Stimulated activated CD4-positive, alpha-beta T cell treated with anti-CD3 and anti-CD28 coated beads, Interleukin-4, amount 100 ng/mL, for 48 hours (primary cell): ENCODE data around the gene GPC6.

ENCODE experiments used
- DNase-seq, 2 donors: peaks; one replicate each; pipeline ENCODE4 v3.0.0-alpha.2; 2020; ENCODE audit warnings: low read depth in 2 of 2

The GPC6 gene

DNA sequence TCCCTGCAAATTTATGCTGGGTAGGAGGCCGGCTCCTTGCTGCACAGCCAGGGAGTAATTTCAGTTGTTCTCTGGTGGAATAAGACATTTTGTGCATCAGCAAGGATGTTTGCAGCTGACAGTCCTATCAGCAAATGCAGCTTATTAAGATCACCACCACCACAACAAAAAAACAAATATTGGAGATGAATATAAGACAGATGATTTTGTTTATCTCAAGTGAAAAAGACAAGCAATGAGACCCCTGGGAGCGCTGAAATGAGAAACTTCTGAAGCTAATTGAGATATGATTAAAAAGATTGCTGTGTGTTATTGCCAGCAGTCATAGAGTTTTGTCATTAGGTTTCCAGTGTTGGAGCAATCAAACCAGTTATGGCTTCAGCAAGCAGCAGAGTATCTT is 505.6 kb downstream of the GPC6 start:
- no peak for DNase-seq

DNA sequence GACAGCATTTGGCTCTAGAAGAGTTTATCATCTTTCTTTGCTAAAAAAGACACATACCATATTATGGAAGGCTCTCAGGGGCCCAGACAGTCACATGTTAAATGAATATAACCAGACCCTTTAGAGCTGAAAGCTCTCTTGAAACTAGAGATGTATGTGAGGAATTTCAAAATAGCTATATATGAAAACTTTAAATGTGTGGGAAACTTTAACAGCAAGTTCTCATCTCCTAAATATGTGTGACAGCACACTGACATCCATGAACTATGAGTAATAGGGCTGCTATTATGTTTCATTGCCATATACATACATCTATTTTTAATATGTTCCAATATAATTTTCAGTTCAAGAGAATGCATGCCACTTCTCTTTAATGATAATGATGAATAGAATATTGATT is 509.5 kb downstream of the GPC6 start:
- no peak for DNase-seq

DNA sequence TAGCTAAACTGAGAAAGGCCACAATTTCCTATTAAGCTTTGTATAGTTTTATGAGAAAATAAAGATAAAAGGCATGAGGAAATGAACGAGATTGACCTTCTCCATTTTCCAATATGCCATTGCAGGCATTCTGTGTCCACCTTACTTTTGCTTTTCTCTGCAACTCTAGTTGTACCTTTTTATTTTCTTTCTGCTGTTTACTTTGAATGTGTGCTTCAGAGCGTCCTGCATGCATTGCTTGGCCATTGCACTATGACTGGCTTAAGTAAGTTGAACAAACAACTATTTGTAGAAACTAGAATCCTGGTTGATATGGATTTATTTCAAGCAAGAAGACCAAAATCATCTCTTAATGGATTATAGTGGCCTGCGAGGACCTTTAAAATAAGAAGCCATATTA is 510.3 kb downstream of the GPC6 start:
- DNase-seq, result no peak

DNA sequence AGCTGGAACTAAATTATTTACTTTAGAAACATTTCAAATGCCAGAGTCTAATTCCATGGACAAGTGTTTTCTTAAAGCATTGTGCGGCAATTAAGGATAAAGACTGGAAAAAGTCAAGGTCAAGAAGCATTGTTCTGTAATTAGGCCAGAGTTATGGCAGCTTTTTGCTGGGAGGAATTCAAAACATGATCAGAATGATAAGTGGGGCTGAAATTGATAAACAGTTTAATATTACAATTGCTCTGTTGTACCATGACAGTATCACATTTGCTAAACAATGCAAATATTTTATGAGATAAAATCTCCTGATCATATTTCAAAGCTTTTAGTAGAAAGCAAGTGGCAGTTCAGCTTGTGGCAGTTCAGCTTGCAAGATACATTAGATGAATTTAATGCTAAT is 513.7 kb downstream of the GPC6 start:
- DNase-seq, result no peak

DNA sequence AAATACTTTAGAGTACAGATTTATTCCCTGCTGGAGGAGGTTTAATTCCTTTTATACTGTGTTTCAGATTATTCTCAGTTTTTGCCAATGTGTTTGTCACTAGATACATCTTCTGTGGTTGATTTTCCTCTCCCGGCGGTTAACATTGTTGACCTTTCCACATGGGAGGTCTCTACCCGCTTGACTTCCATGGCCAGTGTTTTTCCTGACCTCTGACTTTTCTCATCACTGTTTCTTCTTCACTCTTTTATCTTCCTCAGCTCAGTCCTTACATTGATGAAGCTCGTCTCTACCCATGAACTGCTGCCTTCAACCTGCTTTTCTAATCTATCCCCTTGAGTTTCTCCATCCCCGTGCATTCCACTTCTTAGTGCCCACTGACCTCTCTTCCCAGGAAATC is 517.4 kb downstream of the GPC6 start:
- DNase-seq, result no peak

DNA sequence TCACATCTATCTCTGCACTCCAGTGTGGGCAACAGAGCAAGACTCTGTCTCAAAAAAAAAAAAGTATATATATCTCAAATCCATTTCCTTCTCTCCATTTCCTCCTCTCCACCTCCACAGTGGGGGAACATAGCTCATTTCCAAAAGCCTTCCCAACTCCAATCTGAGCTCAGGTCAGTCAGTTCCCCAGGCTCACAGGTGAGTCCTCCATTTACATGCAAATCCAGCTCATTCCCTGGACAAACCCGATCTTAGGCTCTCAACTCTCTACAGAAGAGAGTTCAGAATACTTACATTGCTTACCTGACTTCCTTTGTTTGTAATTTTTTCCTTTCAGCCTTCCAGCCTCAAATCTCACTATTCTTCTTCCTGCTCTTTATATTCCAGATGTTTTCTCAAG is 518.3 kb downstream of the GPC6 start:
- no peak for DNase-seq

DNA sequence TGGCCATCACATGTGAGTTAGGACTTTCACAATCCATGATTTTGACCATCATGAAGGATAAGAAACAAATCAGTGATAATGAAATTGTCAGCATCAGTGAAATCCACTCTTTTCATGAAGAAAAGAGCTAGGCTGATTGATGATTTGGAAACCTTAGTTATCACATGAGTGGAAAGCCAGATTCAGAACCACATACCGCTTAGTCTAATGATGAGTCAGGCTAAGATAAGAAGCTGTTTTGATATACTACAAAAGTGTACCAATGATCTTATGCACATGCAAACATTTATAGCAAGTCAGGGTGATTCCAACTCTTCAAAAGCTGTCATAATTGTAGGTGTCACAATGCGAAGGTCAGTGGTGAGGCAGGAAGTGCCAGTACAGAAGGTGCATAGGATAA is 519.3 kb downstream of the GPC6 start:
- no peak for DNase-seq

DNA sequence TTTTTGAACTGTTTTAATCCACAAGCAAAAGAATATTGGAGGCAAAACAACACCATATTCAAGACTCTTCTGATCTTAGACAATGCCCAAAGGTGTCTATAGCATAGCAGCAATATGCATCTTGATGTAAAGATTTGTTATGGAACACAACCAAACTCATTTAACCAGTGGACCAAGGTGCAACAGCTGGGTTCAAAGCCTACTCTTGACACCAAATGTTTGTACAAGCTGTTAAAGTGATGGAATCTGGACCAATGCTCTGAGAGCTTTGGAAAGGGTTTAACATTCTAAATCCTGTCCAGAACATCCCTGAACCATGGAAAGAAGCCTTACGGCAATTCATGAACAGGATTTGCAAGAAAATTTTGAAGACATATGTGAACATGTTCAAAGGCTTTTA is 520.0 kb downstream of the GPC6 start:
- DNase-seq, result no peak

DNA sequence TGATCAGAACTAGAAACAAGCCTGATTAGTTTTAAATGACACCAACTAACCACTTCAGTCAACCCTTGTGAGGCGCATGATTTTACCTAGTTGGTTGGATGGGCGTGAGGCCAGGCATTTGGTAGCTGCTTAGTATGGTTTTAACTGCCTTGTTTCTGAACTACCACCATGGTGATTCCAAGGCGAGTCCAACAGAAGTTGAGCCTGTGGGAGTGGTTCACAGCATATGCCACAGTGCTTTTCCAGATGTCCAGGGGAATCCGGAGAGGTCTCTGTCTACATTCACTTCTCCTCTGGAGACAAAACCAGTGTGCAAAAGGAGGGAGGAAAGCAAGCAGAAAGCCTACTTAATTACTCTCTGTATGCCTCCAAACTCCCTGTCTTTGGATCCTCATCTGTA is 524.1 kb downstream of the GPC6 start:
- DNase-seq, result no peak

DNA sequence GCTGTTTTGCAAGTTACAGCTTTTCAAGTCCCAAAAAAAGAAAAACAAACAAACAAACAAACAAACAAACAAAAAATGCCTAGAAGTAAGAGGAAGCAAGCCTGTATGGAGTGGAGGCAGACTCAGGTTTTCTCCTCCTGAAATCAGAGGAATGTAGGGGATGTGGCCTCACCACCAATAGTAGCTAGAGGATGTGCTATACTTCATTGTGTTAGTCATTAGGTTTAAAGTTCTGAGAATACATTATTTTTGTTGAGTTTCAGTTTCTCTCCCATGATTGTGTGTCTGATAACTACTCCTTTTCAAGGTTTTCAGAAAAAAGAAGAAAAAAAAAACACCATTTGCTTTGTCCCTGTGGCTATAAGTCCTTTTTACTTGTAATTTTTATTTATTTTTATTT is 524.5 kb downstream of the GPC6 start:
- no peak for DNase-seq

DNA sequence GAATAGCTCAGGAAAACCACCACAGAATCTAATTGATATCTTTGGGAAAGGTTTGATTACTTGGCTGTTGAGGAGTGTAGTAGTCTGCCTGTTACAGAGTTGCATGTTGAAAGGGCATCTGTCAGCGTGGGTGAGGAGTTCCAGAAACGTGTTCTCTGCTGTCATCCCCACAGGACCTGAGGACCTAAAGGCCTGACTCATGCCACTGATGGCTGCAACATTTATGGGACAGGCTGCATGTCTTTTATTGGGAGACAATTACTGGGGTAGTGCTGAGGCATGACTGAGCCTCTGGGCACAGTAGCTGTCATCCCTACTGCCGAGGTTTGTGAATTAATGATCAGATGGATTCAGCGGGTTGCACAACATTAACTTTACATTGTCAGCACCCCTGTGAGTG is 525.9 kb downstream of the GPC6 start:
- DNase-seq, result no peak

DNA sequence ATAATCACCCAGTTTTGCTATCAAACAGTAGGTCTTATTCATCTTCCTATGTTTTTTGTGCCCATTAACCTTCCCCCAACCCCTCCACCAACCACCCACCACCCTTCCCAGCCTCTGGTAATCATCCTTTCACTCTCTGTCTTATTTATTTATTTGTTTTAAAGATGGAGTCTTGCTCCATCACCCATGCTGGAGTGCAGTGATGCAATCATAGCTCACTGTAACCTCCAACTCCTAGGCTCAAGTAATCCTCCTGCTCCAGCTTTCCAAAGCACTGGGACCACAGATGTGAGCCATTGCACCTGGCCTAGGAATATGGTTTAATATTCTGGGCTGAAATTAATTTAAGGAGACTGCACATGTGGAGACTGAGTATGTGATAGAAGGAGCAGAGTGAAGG is 527.0 kb downstream of the GPC6 start:
- DNase-seq, result no peak

DNA sequence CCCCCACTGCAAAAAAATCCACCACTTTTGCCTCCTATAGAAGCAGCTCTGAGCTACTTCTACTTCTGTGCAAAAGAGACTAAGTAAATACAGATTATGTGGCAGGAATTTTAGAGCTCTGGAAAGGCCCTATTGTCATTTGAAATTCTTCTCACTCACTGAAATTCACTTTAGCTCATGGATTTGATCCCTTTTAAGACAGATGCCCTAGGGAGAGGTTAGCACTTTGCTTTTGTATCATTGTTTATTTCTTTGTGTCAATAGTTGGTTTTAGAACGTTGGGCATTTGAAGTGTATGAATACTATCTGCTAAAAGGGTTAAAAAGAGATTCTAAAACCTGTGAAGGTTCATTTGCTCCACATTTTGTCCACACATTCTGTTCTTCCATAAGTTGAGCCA is 528.7 kb downstream of the GPC6 start:
- no peak for DNase-seq

DNA sequence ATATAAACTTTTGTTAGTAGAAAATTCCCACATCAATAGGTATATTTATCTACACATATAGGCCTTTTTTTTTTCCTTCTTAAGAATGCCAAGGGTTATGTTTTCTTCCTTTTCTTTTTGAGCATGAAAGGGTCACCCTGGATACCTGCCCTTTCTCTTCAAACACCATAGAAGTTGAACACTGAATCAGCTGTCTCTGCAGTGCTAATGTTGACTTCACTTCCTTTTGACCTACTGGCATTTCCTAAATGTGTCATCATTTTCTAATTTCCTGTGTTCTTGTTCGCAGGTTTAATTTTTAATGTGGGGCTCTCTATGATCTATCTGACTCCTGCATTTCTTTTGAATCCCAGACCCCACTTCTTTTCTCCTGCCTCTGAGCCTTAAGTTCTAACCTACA is 532.0 kb downstream of the GPC6 start:
- no peak for DNase-seq

DNA sequence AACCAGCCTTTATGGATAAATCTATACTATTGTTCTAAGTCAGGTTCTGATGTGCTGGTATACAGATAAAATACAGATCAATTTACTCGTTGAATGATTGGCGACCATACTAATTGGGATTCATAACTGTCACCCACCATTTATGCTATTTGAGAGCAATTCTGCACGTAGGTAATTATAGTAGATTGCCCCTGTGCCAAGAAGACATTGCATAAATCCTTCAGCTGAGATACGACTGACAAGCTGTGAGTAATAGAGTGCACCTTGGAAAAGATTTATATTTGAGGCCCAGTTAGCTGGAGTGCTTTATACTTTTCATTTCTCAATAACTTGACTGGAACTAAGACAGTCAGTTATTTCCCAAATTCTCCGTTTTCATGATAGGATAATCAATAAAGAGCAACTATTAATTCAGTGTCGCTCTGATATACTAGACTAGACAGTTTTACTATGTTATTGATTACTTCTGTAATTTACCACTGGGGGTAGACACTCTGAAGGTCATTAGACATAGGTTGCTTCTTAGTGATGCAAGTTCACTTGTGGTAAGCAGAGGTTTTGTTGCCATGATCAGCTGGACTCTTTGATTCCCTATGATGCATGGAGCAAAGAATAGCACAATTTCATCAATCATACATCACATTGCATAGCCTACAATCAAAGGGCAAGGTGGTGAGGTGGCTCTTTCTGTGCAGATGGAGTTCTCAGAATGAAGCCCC is 536.3 kb downstream of the GPC6 start:
- no peak for DNase-seq

DNA sequence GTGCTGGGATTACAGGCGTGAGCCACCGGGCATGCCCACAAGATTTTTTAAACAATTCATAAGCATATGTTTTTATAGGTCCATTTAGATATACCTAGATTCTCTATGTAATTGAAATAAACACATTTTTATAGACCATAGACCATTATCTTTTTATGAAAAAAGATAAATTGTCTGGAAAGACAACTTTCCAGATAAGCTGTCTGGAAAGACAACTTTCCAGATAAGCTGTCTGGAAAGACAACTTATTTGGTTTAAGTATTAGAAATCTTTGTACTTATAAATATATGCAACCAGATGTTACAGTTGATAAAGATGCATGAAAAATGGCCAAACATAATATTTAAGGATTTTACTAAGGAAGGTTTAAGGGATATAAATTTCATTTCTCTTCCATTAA is 538.5 kb downstream of the GPC6 start:
- DNase-seq, result no peak

DNA sequence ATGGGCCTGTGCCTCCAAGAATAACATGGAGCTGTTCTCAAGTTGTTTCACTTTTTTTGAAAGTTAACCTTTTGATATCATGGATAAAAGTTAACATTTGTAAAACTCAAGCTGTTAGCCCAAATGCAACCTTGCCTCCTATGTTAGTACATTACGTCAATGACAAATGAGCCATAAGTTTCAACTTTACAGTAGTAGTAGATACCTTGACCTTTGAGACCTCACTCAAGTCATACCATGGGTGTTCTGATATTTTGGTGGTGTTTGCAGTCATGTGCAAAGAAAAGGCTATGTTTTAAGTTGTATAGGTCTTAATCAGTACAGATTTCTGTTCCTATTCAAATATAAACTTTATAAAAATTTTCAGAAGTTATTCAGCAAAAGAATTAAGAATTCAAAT is 539.2 kb downstream of the GPC6 start:
- no peak for DNase-seq

DNA sequence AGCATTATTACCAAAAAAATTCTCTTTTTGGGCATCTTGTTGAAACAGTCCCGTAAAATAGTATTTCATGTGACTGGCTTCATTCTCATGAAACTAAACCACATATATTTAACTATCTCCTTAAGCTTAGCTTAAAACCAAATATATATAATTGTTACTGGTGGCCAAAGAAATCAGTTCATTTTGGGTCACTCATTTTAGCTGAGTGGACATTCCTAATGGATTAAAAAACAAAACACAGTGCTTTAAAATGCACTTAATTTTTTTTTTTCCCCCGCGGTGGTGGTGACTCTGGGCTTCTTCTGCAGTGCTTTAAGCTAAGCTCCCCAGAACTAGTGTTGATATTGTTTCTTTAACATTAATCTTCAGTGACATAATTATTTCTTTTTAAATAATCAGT is 540.1 kb downstream of the GPC6 start:
- DNase-seq, result no peak

DNA sequence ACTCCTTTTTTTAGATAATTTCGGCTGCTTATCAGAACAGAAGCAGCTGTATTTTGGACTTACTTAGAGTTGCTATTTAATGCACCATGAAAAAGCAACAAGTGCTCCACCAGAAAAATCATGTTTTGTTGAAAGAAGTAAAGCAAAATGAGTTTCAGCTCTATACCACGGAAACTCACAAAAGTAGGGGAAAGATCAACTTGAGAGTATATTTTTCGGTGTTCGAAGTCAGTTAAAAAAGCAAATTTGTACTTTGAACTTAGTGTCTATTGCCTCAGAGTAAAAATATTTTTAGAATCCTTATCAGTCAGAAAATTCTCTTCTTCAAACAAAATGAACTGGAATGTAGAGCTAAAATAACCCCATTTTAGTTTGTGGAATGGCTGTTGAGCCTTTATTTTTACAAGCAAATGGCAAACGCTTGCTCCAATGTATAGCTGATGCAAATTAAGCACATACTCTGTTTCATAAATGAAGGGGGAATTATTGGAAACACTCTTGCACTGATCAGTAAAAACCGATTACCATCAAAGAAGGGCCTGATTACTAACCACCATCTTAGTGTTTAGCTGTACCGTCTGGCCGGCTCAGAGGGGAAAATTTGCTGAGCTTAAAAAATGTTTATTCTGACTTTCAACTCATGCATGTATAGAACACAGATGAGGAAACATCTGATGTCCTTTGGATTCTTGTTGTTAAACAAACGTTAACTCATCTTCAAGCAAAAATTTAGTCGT is 540.7 kb downstream of the GPC6 start:
- DNase-seq, result no peak

DNA sequence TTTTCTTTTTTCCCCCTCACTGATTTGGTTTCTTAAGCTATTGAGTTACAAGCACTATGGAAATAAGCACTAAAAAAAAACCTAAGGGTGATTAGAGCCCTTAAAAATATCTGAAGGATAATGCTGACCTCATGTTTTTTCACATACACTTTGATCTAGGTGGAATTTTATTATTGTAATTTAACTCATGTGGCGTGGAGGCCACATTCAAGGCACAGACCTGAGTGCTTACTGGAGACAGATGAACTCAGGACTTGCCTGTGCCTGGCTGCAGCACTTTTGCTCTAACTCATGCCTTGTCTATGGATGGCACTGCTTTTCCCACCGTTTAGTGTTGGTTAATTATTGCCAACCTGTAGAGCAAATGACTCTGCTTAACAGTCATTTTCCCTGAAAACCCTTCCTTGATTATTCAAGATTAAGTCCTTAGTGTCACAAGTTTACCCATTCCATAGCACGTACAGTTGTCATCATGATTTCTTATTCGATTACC is 541.4 kb downstream of the GPC6 start:
- no peak for DNase-seq

DNA sequence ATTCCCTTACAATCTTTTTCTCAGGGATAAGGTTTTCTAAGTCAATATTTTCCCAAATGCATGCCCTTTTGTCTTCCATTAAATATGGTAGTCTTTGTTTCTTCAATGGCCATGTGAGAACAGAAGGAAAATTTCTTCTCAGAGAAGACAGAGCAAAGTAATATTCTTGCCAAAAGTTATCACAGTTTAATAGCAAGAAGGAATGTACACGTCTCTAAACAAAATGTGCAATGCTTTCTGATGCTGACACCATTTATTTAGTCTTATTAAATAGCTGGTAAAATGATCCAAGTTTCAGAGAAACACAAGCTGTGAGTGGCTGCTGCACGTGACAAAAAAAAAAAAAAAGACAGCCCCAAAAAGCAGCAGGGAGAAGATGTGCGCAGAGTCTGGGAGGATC is 542.5 kb downstream of the GPC6 start:
- no peak for DNase-seq

DNA sequence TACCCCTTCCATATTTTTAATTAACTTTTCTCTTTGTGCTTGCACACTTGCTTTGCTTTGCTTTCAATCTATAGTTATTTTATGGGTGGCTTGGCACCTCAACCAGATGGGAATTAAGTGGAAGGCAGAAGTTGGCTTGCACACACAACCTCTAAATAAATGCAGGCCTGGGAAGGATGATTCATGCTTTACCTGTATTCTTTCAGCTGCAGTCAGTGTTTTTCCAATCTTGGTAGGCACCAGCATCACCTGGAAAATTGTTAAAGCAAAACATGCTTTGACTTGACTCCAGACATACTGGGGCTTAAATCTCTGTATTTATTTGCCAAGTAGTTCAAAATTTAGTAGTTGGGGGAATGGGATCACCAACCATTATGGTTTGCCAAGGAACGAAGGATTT is 543.0 kb downstream of the GPC6 start:
- no peak for DNase-seq

DNA sequence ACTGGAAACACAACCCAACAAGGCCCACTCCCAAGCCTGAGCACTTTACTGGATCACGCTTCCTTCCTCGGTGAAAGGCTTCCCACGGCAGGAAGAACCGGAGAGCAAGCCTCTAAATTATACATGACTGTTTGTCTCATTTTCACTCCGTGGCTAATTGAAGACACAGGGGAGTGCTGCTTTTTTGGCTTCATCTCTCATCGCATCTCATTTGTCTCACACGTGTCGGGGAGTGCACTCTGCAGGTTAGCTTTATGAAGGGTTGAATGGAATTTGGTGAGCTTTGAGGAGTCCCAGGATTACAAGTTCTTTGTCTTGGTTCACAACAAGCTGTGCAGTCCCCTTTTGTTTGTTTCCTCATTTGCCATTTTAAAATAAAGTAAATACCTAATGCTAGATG is 544.6 kb downstream of the GPC6 start:
- no peak for DNase-seq

DNA sequence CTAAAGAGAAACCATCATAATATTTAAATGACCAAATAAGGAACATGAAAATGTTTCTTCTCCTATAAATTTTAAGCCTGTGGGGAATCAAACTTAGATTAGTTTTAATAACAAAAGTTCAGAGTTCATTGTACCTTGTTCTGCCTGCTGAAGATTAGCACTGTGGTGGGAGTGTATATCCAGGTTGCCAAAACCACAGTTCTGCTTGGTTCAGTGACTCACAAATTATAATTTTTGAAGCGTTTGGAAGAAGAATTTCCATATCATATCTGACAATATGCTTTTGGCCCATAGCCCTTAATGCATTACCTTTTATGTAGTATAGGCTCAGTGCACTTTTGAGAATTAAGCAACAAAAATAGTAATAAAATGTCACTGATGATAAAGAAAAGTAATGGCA is 545.2 kb downstream of the GPC6 start:
- DNase-seq, result no peak
